HG03159 (cell line): ENCODE results near the gene BBX.
"Not testable (repeated sequence)": the region's sequence is repeated elsewhere in the genome, so short reads cannot be mapped to it uniquely, and the experiment has no call there.

ENCODE experiments used
- ATAC-seq: cut with Tn5 transposase; IDR thresholded peaks from one replicate; pipeline ENCODE4 v1.9.1; 2021; ENCODE audit warnings: mild to moderate bottlenecking, moderate library complexity; ENCODE audit not compliant: unreplicated experiment

Gene BBX

DNA sequence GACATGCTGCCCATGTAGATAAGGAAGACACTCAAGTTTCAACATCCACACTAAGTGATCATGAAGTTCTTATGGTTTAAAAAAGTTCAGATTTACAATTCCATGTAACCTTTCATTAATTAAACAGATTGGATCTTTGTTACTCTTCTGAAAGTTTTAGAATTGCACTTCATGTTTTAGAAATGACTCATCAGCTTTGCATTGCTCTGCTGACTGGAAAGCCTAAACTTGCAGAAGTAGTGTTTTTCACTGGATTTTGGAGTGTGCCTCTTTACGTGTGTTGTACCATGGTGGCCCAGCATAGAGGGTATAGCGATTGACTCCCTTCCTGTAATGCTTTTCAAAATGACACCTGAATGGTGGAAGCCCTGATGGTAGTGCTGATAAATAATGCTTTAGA is 157.9 kb downstream of the BBX start:
- no peak for ATAC-seq

DNA sequence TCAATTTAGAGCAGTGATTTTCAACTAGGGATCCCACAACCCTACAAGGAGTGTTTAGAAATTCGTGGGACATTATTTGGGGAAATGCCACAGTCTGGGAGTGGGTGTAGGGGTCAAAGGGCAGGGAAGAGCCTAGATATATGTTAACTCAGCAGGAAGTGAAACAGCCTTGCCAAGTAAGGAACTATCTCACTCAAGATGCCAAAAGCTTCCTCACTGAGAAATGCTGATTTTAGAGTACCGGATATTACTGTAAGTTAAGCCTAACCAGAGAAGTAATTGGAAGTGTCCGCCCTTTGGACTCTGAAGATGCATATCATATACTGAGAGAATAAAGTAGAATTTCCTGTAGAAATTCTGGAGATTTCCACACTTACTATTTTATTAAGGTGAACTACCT is 158.6 kb downstream of the BBX start:
- no peak for ATAC-seq

DNA sequence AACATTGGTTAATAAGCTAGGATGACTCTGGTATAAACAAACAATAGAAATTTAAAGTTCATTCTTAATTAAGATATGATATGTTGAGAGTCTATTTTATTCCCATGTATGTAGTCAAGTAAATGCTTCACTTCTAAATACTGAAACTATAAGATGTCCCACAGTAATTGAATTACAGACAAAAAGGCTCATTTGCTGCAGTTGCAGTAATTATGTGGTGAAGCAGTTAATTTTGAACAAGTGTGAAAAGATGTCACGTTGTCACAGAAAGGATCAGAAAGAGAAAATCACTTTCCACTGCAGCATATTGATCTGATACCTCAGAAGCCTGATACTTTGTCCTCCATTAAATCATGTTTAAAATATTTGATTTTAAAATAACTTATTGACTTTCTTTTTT is 159.8 kb downstream of the BBX start:
- ATAC-seq, result no peak

DNA sequence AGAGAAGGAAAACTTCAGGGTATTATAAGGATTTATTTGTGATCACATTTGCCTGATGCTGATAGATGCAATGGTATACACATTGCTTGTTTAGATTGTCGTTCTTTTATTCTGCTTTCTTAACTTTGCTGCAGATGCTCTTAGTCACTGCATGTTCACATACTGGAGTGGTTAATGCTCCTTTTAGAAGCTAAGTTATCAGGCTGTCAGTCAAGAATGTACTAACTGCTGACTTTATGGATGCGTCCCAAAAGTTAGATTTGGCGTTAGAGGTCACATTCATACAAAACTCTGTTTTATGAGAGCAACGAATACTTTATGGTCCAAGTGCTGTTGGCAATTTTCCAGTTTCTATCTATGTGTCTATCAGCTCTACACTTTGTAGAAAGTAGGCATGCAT is 160.7 kb downstream of the BBX start:
- no peak for ATAC-seq

DNA sequence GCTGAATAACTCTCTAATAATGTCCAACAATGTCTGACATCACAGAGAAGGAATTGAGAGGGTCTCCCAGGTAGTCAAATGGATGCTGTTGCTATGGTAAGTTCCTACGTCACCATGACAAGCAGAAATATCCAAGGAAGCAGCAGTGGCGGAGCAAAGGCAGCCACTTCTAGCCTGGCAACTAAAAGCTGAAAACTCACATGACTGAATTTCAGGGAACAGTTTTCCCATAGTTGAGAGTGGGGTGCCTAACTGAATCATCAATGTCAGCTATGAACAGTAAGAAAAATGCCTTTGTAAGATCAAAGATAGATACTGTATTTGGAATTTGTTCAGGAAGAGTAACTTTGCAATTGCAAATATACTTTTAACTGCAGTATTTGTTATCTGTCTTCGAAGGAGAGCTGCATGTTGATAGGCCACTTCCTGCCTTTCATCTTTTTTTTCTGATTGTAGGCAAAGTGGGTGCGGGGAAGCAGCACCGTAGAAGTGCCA is 161.7 kb downstream of the BBX start:
- ATAC-seq, result no peak

DNA sequence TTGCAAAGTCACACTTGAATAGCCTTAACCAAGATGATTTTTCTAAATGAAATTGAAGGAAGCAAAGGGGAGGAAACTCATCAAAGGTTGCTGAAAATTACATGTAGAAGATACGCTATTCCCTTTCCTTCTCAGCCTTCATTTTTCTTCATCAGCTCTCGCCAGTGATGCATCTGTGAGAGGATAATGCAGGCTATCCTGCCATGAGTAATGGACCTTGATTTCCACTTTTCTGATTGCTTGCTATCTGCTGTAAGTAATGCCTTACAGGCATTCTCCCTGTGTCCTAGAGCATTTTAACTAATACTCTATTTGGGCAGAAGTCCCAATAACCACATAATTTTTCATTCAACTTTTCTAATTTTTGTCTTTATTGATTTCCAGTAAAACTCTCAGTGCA is 162.6 kb downstream of the BBX start:
- ATAC-seq, result no peak

DNA sequence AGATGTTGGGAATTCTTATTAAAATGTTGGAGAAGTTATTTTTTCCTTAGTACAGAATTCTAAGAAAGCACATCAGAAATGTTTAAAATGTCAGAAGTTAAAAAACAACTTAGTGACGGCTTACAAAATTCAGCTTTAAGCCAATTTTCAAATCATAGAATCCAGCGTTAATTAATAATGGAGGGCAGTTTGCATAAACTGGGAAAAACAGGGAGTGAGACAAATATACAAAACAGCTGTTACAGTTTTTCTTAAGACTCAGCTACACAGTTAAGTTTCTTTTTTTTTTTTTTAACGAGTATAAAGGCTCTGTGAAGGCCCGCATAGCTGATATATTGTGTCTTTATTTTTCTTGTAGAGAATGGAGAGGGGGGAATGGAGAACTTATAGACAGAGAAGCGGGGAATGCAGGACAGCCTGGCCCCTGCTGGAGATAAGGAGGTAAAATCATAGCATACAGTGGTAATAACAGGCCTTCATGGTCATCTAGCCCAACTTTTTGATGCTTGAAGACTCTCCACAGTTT is 164.4 kb downstream of the BBX start:
- ATAC-seq, result no peak

DNA sequence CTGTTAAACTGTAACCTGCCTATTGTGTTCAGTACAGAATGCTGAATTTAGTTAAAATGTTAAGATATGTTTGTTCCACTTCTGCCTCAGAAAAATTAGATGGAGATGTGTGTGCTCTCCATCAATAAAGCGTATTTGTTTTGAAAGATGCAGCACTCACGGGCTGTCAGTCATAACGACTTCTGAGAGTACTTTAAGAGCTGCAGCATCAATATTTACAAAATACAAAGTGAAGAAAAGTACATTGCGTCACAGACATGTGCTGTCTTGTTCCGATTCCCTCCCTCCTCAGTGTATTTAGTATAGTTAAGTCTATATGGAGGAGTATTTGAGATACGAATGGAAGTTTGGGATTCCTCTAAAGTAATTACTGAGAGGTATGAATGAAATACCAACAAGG is 166.6 kb downstream of the BBX start:
- ATAC-seq, result no peak

DNA sequence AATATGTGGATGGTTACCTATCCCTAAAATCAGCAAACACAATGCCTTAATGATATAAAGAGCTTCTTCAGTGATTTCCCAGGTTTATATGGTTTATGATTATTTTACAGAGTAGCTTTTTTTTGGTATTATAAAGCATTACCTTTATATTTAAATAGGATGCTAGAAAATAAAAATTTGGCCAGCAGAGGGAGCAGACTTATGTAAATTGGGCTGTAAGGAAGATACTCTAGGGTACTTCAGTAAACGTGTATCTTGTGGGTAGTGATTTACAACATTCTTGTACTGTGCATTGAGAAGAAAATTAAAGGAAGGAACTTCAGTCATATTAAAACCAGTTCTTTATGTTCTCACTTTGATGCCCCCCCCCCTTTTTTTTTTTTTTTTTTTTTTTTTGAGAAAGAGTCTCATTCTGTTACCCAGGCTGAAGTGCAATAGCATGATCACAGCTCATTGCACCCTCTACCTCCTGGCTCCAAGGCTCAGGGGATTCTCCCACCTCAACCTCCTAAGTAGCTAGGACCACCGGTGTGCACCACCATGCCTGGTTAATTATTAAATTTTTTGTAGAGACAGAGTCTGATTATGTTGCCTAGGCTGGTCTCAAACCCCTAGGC is 167.9 kb downstream of the BBX start:
- ATAC-seq, result peak; percentile 75

DNA sequence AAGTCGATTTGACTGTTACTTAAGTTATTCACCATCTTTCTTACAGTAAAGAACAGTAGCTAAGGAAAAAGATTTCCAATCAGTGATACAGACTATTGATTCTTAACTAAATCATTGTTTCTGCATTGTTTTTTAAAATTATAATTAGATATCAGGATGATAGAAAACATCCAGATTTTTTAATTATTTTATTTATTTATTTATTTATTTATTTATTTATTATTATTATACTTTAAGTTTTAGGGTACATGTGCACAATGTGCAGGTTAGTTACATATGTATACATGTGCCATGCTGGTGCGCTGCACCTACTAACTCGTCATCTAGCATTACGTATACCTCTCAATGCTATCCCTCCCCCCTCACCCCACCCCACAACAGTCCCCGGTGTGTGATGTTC is 169.2 kb downstream of the BBX start:
- not testable (repeated sequence) for ATAC-seq

DNA sequence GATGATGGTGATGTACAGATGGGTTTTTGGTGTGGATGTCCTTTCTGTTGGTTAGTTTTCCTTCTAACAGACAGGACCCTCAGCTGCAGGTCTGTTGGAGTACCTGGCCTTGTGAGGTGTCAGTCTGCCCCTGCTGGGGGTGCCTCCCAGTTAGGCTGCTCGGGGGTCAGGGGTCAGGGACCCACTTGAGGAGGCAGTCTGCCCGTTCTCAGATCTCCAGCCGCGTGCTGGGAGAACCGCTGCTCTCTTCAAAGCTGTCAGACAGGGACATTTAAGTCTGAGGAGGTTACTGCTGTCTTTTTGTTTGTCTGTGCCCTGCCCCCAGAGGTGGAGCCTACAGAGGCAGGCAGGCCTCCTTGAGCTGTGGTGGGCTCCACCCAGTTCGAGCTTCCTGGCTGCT is 174.6 kb downstream of the BBX start:
- ATAC-seq, result not testable (repeated sequence)

DNA sequence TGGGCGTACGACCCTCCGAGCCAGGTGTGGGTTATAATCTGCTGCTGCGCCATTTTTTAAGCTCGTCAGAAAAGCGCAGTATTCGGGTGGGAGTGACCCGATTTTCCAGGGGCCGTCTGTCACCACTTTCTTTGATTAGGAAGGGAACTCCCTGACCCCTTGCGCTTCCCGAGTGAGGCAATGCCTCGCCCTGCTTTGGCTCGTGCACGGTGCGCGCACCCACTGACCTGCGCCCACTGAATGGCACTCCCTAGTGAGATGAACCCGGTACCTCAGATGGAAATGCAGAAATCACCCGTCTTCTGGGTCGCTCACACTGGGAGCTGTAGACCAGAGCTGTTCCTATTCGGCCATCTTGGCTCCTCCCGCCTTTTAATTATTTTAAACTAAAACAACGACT is 175.1 kb downstream of the BBX start:
- ATAC-seq, result not testable (repeated sequence)

DNA sequence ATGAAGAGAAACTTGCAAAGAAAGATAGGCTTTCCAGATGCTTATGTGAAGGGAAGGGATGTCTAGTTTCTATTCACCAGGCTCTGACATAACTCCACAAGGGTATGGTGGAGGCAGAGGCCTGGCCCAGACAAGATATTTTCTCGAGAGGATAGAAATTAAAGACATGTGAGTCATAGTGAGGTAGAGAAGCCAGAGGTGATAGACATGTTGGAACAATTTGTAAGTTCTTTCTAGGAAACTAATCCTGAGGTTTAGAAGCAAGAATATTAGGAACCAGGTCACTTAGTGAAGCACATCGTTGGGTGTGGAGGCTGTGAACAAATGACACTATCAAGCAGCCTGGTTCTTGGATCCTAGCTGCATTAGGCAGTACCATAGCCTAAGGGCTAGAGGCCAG is 176.9 kb downstream of the BBX start:
- ATAC-seq, result no peak

DNA sequence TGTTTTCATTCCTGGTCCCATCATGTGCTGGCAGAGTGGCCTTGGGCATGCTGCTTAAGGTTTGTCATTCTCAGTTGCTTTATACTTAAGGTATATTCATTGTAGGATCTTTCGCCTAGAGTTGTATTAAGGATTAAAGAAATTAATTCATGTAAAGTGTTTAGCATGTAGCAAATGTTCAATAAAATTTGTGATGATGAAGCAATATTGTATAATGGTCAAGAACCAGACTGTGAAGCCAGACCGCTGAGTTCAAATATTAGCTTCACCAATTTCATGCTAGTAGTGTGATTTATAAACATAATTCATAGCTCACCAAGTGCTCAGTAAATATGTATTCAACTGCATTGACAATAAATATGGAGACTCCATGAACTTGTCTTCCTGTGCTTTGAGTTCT is 178.5 kb downstream of the BBX start:
- ATAC-seq, result no peak

DNA sequence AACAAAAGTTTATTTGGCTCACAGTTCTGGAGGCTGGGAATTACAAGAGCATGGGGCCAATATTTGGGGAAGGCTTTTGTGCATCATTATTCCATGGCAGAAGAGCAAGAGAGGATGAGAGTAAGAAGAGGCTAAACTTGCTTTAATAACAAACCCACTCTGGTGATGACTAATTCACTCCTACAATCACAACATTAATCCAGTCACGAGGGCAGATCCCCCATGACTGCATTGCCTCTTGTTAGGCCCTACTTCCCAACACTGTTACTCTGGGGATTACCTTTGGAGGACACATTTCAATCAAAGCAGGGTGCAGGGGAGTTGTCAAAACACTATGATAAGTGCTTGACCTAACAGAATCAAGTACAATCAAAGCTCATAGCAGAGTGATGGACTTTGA is 181.7 kb downstream of the BBX start:
- ATAC-seq, result no peak

DNA sequence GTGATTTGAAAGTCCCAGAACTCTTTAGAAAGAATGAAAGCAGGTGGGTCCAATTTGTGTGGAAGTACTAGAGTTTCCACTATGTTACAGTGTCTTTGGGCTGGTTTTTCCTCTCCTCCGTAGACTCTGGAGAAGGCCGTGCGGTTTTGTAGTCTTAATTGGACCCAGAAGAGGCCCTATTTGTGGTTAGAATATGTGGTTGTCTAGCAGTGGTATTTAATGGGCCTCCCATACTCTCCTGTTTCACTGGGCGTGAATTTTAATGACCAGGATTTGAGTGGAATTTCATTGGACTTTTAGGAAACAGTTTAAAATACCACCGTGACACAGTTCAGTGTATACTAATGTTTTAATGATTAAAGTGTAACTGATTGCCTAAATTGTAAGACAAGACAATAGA is 182.3 kb downstream of the BBX start:
- no peak for ATAC-seq

DNA sequence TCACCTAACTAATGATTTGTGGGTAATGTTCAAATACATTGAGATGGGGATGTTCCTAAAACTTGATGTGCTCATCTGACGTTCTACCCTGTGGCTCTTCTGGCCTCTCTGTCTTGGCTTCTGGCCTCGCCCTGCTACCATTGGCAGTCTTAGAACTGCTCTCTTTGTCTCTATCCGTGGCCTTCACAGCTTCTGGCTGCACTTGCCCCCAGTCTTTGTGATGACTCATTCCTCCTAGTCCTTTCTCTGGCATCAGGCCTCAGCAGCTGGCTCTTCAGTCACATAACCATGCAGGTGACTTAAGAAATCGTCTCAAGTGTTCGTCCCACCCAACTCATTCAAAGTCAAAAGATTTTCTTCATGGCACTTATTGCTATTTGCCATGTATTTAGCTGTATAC is 188.1 kb downstream of the BBX start:
- ATAC-seq, result no peak

DNA sequence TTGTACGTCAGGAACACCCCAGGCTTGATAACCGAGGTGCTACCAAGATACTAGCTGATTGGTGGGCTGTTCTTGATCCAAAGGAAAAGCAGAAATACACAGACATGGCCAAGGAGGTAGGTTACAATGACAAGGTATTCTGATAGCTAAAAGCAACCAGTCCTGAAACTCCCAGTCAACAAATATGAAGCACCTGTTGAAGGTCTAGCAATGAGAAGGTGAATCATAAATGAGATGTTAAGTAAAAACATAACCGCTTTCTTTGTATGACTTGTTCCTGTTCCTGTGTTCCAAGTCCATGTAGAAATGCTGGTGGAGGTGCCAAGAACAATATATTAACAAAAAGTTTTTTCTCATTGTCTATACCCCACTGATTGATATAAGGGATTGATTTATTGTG is 194.0 kb downstream of the BBX start:
- no peak for ATAC-seq

DNA sequence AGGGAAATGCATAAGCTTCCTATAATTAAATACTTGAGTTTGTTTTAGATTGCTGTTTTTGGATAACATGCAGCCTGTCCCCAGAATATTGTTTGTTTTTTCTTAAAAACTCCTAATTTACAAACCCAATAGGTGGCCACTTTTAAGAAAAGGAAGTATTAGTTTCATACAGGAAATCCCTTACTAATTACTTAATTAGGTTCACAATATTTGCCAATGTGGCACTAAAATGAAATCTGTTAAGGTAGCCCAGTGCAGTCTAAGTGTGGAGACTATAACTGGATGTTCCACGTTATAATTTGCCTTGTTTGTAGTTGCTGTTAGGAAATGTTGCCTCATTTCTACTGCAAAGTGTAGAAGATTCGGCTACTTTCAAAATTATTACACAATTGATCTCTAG is 195.8 kb downstream of the BBX start:
- ATAC-seq, result no peak

DNA sequence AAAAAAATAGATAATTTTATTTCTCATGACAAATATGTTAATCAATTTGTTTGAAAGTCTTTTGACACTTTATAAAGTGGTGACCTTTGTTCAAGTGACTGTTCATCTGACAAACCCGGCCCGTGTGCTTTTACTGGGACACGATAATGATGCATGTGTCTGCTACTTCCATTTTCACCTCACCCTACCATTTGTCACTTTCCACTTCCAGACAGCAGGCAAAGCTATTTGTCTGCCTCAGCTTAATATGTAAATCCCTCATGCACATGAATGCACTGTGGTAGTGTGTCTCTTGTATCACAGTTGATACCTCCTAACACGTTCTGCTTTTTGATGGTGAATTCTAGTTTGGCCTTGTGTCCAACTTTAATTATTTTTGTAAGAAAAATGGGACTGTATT is 204.3 kb downstream of the BBX start:
- no peak for ATAC-seq

DNA sequence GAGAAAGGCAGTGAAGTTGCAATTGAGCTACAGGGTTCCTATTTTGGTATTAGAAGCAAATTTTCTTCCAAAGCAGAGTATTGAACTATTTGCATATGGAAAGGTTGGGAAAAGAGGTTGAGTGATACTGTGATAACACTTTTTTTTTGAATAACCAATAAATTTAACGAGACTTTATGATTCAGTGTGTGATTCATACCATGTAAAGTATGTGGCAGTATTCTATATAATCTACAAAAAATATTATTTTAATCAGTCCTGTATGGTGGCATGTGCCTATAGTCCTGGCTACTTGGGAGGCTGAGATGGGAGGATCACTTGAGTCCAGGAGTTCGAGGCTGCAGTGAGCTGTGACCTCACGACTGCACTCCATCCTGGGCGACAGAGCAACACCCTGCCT is 206.9 kb downstream of the BBX start:
- no peak for ATAC-seq

DNA sequence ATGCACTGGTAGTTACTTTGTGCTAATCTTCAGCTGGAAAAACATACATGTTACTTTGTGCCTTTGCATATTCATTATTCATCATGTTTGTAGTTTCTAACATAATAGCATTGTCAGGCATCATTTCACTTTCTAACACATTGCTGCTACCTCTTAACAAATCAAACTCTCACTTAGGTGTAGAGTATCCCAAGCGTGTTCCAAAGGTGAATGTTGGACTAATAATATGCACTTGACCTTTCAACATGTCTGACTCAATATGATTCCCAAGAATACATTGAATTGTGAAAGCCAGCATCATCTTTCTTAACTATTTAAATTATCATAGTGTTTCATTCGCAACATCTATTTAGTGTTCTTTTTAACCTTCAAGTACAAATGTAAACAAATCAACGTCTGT is 211.6 kb downstream of the BBX start:
- ATAC-seq, result no peak

DNA sequence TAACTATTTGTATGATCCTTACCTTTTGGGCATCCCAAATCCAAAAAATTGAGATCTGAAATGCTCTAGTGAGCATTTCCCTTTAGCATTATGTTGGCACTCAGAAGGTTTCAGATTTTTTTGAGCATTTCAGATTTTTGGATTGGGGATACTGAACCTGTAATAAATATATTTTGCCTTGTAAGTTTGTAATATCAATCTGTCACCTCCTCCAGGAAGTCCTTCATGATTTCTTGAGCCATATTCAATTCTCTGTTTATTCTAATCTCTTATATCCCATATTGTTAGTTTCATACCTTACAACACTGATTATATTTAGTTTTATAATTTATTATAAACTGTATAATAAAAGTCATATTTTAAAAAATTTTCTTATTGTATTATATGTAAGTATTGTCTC is 215.2 kb downstream of the BBX start:
- ATAC-seq, result no peak
